GM19397 (cell line): ENCODE results near the gene KRT83.

Source experiments
- ATAC-seq: cut with Tn5 transposase; IDR thresholded peaks from one replicate; pipeline ENCODE4 v1.9.1; 2021; ENCODE audit warnings: mild to moderate bottlenecking, moderate library complexity; ENCODE audit not compliant: unreplicated experiment

Gene KRT83

GRCh38 chr12:52268212-52268611 is 53.0 kb downstream of the KRT83 start:
- ATAC-seq = no peak

DNA sequence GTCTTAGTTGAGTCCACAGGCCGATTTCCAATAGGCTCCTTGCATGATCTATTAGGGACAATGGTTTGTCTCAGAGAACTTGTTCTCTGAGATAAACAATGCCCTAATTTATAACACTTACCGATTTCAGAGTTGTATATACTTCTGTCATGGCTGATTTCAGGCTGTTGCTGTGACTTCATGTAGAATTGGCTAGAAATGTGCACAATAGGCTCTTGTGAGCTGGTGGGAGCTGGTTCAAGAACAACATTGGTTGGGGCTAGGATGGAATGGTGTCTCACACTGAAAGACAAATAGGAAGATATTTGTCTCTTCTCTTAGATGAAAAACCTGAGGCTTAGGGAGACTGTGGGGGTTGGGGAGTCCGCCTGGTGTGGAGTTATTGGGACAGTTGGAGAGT is 53.5 kb downstream of the KRT83 start:
- no peak for ATAC-seq

- ATAC-seq = no peak
Observed at GRCh38 chr12:52267266-52267665, 53.9 kb downstream of the KRT83 start.

DNA sequence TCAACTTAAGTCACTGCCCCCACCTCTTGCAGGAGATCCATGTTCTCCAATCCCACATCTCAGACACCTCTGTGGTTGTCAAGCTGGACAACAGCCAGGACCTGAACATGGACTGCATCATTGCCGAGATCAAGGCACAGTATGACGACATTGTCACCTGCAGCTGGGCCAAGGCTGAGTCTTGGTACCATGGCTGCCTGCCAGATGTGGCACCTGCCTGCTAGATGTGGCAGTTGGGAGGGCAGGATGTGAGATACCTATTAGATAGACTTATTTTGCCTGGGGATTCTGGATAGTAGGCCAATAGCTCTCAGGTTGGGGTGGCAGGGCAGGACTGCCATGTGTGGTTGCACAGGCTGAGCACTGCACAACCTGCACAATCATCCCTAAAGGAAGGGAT is 54.7 kb downstream of the KRT83 start:
- ATAC-seq = no peak

- no peak for ATAC-seq
Observed at GRCh38 chr12:52264435-52264825, 56.8 kb downstream of the KRT83 start.
